Pulmonary artery endothelial cell (primary cell): ENCODE data around the gene TRAF2. TPM values are rescaled to one million over a fixed set of nuclear protein-coding genes. Genes with fewer than 3 reads are reported as not detected.
A peak's percentile ranks its signal among the peaks of the same experiment; 100 is the strongest.

Experiments
- DNase-seq: peaks from one replicate; pipeline ENCODE4 v3.0.0-alpha.2; 2011; ENCODE audit warnings: low read depth, low spot score
- total RNA-seq: library from RNA; depleted of rRNA; stranded (reverse); fragments of >200 nt; gene quantifications from 2 replicates; pipeline ENCODE4 v1.2.3, GENCODE V29; 2014

TRAF2 gene
- total RNA-seq, 1 donor from 2014 or later: 12.7 TPM

- DNase-seq: no peak
Measured at GRCh38 chr9:136846376-136847087, 39.8 kb upstream of the TRAF2 start.

DNA sequence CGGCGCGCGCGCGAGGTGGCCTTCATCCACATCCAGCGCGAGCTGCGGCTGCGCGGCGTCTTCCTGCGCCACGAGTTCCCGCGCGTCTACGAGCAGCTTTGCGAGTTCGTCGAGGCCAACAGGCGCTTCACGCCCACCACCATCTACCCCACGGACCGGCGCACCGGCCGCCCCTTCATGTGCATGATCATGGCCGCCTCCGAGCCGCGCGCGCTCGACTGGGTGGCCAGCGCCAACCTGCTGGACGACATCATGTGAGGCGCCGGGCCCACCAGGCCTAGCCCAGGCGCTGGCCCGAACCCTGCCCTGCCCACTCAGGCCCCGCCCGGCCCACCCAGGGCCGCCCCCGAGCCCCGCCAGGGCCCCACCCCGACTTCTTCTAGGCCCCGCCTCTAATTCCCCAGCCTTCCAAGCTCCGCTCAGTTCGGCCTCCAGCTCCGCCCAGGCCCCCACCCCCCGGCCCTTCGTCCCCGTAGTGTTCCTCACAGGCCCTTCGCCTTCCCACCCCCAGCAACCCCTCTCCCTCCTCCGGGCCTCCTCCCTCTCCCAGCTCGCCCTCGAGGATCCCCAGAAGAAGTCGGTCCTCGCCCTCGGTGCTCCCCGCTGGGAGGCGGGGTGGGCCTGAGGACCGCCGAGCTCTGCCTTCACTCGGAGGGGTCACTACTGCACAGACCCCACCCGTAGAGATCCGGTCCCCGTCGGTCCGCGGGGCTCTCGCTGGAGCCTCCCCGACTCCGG is 39.1 kb upstream of the TRAF2 start:
- DNase-seq: no peak

DNA sequence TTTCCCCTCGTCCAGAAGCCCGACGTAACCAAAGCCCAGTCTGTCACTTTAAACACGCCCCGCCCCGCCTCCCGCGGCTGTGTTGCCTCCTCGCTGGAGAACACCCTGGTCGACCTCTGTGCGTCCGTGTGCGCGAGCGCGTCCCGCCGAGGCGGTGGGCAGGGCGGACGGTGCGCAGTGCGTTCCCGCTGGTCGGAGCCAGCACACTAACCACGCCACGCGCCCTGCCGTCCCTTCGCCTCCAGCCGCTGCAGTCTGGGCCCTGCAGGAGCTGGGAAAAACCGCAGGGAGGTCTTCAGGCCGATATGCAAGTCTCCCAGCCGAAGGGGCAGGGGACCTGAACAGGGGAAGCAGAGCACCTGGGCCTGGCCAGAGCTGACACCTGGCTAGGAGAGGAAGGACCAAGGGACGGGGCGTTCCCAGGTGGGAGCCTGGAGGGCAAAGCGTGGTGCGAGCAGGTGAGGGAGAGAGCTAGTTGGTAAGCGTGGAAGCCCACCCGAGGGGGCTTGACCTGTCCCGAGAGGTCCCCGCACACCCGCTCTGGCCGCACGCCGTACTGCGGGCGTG is 38.4 kb upstream of the TRAF2 start:
- peak; percentile 29 for DNase-seq

DNA sequence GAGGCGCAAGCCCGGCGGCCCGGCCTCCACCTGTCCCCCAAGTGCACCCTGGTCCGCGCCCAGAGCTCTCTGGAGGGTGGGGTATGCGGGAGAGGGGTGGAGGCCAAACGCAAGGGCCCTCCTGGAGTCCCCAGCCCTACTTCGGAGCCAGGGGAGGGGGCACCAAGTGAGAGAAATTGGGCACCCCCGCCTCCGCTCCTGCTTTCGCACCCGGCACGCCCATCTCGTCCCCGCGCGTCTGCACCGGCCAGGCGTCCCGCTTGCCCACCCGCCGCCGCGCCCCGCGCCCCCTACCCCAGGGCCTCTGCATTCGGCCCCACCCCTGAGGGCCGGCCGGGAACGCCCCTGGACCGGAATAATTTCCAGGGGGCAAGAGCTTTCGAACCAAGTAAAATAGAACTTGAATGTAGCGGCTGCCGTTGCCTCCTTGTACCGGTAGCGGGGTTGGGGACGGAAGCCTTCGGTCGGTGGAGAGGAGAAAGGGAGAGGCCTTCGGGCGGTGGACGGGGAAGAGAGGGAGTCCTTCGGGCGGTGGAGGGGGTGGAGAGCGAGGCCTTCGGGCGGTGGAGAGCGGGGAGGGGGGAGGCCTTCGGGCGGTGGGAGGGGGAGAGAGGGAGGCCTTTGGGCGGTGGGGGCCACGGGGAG is 37.8 kb upstream of the TRAF2 start:
- no peak for DNase-seq

DNA sequence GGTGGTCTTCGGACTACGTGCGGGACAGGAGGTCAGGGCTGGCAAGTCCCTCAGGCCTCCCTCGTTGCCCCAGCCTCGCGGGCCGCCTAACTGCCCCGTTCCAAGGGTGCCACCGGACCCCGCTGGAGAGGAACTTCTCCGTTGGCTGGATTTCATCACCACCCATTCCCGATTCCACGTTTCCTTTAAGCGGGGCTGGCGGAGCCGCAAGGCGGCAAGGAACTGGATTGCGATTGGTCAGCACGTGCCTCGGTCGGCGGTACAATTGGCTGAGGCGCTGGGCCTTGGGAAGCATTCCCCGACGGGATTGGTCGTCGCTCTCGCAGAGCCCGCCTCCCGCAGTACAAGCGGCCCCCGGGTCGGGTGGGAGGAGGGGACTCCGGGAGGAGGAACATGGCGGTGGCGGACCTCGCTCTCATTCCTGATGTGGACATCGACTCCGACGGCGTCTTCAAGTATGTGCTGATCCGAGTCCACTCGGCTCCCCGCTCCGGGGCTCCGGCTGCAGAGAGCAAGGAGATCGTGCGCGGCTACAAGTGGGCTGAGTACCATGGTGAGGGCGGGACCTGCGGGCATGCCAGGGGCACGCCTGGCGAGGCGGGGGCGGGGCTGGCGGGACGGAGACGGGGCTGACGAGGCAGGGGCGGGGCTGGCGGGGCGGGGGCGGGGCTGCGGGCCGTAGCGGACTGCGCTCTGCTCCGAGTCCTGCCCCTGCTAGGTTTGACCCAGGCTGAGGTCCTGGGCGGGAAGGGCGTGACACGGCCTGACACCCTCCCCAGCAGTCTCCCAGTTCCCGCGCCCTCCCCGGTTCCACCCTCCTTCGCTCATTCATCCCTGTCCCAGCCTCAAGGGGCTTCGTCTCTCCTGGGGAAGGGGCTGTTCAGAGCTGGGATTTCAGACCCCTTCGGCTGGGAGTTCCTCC is 37.0 kb upstream of the TRAF2 start, which contains the start of gene PHPT1:
PHPT1 (plus strand) TSS at position 372 of the 922 bp plus-strand sequence; CDS start at position 394, 22 bp downstream.
- DNase-seq: peak; percentile 96

DNA sequence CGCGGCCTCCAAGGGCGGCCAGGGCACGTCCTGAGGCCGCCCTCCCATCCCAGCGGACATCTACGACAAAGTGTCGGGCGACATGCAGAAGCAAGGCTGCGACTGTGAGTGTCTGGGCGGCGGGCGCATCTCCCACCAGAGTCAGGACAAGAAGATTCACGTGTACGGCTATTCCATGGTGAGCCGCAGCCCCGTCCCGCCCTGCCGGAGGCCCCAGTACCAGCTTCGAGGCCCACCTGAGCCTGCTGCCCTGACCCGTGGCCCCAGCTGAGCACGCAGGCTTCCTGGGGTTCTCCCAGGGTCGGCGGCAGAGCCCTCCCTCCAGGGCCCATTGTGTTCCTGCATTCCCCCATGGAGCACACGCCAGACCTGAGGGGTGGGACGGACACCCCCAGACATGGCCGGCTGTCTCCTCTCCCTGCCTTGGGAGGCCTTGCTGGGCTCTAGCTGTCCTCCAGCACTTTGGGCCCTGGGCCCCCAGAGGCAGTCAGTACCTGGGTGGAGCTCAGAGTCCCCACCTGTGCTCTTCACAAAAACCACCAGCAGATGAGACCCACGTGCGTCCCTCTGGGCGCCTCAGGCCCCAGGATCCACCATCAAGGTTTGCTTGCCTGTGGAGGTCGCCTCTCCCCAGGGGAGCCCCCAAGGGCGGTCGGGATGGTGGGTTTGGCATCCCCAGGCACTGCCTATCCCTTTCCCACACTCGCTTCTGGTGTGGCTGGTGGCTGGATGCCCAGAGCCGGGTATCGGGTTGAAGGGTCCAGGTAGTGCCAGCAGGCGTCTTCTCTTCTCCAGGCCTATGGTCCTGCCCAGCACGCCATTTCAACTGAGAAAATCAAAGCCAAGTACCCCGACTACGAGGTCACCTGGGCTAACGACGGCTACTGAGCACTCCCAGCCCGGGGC is 36.1 kb upstream of the TRAF2 start:
- no peak for DNase-seq

GRCh38 chr9:136850866-136851775 is 35.2 kb upstream of the TRAF2 start:
- DNase-seq: no peak

DNA sequence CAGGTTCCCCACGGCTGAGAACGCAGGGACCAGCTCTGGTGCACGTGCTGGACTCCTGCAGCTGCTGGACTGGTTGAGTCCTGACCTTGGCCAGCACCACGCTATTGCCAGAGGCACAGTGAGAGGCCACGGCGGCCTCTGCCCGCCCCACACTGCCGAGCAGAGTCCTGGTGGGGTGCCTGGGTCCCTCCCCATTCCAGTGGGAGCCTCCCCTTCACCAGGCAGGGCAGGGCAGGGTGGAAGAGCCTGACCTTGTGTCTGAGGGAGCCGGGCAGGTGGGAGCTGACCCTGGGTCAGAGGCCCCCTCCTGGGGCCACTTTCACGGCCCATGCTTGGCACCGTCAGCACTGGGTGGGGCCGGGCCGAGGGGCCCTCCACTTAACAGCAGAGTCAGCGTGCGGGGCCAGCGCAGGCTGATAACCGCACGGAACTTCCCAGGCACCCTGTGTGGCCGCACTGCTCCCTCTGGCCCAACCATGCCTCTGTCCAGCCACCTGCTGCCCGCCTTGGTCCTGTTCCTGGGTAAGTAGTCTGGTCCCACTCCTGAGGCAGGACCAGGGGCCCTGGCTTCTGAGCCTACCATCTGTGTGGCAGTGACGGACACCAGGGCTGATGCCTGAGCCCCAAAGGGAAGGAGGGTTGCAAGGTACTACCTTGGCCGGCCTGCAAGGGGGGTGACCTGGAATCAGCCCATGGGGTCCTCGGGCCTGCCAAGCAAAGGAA is 34.2 kb upstream of the TRAF2 start, which contains the start of gene MAMDC4:
MAMDC4 (plus strand) TSS at position 406 of the 723 bp plus-strand sequence; CDS start at position 477, 71 bp downstream.
- DNase-seq: no peak

GRCh38 chr9:136852664-136853595 is 33.4 kb upstream of the TRAF2 start:
- DNase-seq: no peak

- DNase-seq: no peak
Measured at GRCh38 chr9:136853596-136854112, 32.7 kb upstream of the TRAF2 start.

DNA sequence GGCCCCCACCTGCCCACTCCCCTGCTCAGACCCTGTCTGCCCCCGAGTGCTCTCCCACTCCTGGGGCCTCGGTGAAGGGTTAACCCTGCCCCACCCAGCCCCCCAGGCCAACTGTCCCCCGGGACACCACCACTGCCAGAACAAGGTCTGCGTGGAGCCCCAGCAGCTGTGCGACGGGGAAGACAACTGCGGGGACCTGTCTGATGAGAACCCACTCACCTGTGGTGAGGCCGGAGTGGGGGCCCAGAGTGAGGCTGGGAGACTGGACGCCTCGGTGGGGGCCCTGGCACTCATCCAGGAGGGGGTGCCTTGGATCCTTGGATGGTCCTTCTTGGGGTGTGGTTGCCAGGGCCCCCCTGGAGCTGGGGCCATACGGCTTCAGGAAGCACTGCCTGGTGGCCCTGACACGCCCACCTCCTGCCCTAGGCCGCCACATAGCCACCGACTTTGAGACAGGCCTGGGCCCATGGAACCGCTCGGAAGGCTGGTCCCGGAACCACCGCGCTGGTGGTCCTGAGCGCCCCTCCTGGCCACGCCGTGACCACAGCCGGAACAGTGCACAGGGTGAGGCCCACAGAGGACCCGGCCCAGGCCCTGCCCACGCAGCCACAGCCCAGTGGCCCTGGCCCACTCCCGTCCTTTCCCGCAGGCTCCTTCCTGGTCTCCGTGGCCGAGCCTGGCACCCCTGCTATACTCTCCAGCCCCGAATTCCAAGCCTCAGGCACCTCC is 32.0 kb upstream of the TRAF2 start:
- DNase-seq: no peak

DNA sequence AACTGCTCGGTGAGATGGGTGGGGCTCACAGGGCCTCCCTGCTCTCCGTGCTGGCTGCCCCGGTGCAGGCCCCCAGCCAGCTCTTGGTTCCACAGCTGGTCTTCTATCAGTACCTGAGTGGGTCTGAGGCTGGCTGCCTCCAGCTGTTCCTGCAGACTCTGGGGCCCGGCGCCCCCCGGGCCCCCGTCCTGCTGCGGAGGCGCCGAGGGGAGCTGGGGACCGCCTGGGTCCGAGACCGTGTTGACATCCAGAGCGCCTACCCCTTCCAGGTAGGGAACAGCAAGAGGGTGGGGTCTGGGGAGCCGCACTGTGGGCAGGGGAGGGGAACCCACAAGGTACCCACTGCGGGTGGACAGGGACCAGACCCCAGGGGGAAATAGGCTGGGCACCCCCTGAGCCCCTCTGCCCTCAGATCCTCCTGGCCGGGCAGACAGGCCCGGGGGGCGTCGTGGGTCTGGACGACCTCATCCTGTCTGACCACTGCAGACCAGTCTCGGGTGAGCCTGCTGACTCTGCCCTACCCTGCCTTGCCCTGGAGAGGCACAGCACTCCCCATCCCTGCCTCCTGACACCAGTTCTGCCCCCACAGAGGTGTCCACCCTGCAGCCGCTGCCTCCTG is 31.4 kb upstream of the TRAF2 start:
- DNase-seq: no peak

DNA sequence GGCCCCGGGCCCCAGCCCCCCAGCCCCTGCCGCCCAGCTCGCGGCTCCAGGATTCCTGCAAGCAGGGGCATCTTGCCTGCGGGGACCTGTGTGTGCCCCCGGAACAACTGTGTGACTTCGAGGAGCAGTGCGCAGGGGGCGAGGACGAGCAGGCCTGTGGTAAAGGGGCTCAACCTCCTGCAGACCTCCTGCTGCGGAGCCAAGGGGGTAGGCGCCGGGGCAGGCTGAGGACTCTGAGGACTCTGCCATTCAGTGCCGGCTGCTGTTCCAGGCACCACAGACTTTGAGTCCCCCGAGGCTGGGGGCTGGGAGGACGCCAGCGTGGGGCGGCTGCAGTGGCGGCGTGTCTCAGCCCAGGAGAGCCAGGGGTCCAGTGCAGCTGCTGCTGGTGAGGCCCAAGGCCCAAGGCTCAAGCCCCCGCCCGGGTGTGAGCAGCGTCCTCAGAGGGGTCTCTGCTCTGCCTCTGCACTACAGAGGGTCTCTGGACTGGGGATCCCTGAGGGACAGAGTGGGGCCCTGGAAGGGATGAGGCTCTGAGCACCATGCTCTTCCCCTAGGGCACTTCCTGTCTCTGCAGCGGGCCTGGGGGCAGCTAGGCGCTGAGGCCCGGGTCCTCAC is 30.7 kb upstream of the TRAF2 start:
- DNase-seq: no peak

DNA sequence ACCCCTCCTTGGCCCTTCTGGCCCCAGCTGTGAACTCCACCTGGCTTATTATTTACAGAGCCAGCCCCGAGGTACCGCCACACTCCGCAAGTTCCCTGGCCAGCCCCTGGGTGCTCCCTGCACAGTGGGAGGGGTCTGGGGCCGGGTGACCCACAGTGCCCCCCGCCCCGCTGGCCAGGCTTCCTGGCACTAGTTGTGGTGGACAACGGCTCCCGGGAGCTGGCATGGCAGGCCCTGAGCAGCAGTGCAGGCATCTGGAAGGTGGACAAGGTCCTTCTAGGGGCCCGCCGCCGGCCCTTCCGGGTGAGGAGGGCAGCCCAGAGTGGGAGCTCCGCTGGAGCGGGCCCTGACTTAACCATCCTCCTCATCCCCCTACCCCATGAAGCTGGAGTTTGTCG is 30.2 kb upstream of the TRAF2 start:
- DNase-seq: no peak

DNA sequence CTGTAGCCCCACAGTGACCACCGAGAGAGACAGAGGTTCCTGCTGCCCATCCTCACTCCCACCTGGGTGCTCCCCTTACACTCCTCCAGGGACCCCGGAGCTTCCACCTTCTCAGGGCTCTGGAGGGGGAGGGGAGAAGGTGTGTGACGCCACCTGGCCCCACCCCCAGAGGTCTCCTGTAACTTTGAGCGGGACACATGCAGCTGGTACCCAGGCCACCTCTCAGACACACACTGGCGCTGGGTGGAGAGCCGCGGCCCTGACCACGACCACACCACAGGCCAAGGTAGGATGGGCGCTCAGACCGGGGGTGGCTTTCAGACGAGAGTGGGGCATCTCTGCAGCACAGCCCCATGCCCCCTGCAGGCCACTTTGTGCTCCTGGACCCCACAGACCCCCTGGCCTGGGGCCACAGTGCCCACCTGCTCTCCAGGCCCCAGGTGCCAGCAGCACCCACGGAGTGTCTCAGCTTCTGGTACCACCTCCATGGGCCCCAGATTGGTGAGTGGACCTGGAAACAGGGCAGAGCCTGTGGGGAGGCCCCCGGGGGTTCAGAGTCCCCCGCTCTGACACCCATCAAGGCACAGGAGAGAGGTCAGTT is 29.7 kb upstream of the TRAF2 start:
- DNase-seq: no peak
